GM23338 (cell line): ENCODE measurements around the gene EYA2. TPM values are rescaled to one million over a fixed set of nuclear protein-coding genes. Genes with fewer than 3 reads are reported as not detected.

Experiments used
- ATAC-seq: fragments of 200-7000 bp; cut with Tn5 transposase; 3 replicates; pipeline ENCODE4 v1.9.1; 2020
- DNase-seq: peaks from one replicate; pipeline ENCODE4 v3.0.0-alpha.2; 2015; ENCODE audit warnings: low spot score
- H2AFZ ChIP-seq: fragments of 200-600 bp; sonication (generic); 2 replicates; pipeline ENCODE4 v1.8.0; 2016; ENCODE audit warnings: antibody characterized with exemption, mild to moderate bottlenecking, moderate library complexity
- H3F3A ChIP-seq: fragments of 200-600 bp; sonication (generic); replicated peaks from 2 replicates; pipeline ENCODE4 v1.8.0; 2017; ENCODE audit warnings: antibody characterized with exemption, mixed run types, low read depth
- H3K27ac ChIP-seq: fragments of 200-600 bp; sonication (generic); 2 replicates; pipeline ENCODE4 v1.6.1; 2016; ENCODE audit warnings: low read depth
- H3K27me3 ChIP-seq: fragments of 200-600 bp; sonication (generic); 2 replicates; pipeline ENCODE4 v1.8.0; 2016; ENCODE audit warnings: mild to moderate bottlenecking, mixed run types, moderate library complexity; ENCODE audit not compliant: insufficient read depth
- H3K36me3 ChIP-seq: fragments of 200-600 bp; sonication (generic); 2 replicates; pipeline ENCODE4 v1.8.0; 2016; ENCODE audit warnings: mild to moderate bottlenecking; ENCODE audit not compliant: insufficient read depth
- H3K4me1 ChIP-seq: fragments of 200-600 bp; sonication (generic); 2 replicates; pipeline ENCODE4 v1.8.0; 2016; ENCODE audit warnings: mild to moderate bottlenecking, moderate library complexity; ENCODE audit not compliant: insufficient read depth
- H3K4me2 ChIP-seq: fragments of 200-600 bp; sonication (generic); 2 replicates; pipeline ENCODE4 v1.7.1; 2017; ENCODE audit warnings: mixed run types
- H3K4me3 ChIP-seq: fragments of 200-600 bp; sonication (generic); 2 replicates; pipeline ENCODE4 v1.6.1; 2016; ENCODE audit warnings: mixed run types
- H3K79me2 ChIP-seq: fragments of 200-600 bp; sonication (generic); replicated peaks from 2 replicates; pipeline ENCODE4 v1.8.0; 2017; ENCODE audit warnings: mild to moderate bottlenecking; ENCODE audit not compliant: insufficient read depth
- H3K9me2 ChIP-seq: fragments of 200-600 bp; sonication (generic); 2 replicates; pipeline ENCODE4 v1.8.0; 2017; ENCODE audit not compliant: insufficient read depth
- H4K20me1 ChIP-seq: fragments of 200-600 bp; sonication (generic); replicated peaks from 2 replicates; pipeline ENCODE4 v1.8.0; 2017; ENCODE audit warnings: mild to moderate bottlenecking; ENCODE audit not compliant: insufficient read depth
- H3K27ac Mint-ChIP-seq: 2 replicates; pipeline ENCODE4 v1.8.0; 2020; ENCODE audit warnings: inconsistent platforms, mild to moderate bottlenecking, moderate library complexity, mixed read lengths
- H3K27me3 Mint-ChIP-seq: 3 replicates; pipeline ENCODE4 v1.8.0; 2022; ENCODE audit warnings: low read depth, mild to moderate bottlenecking, moderate library complexity, mixed read lengths, inconsistent platforms; ENCODE audit not compliant: insufficient read depth, poor library complexity
- H3K36me3 Mint-ChIP-seq: 3 replicates; pipeline ENCODE4 v1.8.0; 2021; ENCODE audit warnings: low read depth, mild to moderate bottlenecking, inconsistent platforms, moderate library complexity, mixed read lengths
- H3K4me1 Mint-ChIP-seq: 3 replicates; pipeline ENCODE4 v1.8.0; 2020; ENCODE audit warnings: mild to moderate bottlenecking, inconsistent platforms, mixed read lengths
- H3K4me3 Mint-ChIP-seq: 3 replicates; pipeline ENCODE4 v1.8.0; 2021; ENCODE audit warnings: moderate library complexity, mild to moderate bottlenecking, inconsistent platforms, mixed read lengths
- H3K9me3 Mint-ChIP-seq: 3 replicates; pipeline ENCODE4 v1.8.0; 2020; ENCODE audit warnings: moderate library complexity, mild to moderate bottlenecking, inconsistent platforms, mixed read lengths
- CREB1 ChIP-seq: fragments of 250-450 bp; sonication (Bioruptor Pico); IDR thresholded peaks from 2 replicates; pipeline ENCODE4 v1.5.0; 2020; ENCODE audit warnings: low read depth, mild to moderate bottlenecking, moderate library complexity
- EZH2 ChIP-seq: fragments of 200-600 bp; sonication (generic); IDR thresholded peaks from one replicate; pipeline ENCODE4 v1.8.0; 2017; ENCODE audit warnings: antibody characterized with exemption, mild to moderate bottlenecking, low read depth; ENCODE audit not compliant: unreplicated experiment
- EZH2phosphoT487 ChIP-seq: fragments of 200-600 bp; sonication (generic); IDR thresholded peaks from one replicate; pipeline ENCODE4 v1.8.1; 2018; ENCODE audit warnings: antibody characterized with exemption; ENCODE audit not compliant: unreplicated experiment
- JUNB ChIP-seq: IDR thresholded peaks from one replicate; pipeline ENCODE4 v1.6.1; 2016; ENCODE audit warnings: antibody characterized with exemption; ENCODE audit not compliant: unreplicated experiment
- NANOG ChIP-seq: IDR thresholded peaks from 2 replicates; pipeline ENCODE4 v1.6.1; 2016; ENCODE audit warnings: antibody characterized with exemption, borderline replicate concordance
- POLR2AphosphoS5 ChIP-seq: IDR thresholded peaks from 2 replicates; pipeline ENCODE4 v1.6.1; 2016; ENCODE audit warnings: antibody characterized with exemption, low read depth
- STAT1 ChIP-seq: IDR thresholded peaks from one replicate; pipeline ENCODE4 v1.6.1; 2016; ENCODE audit warnings: antibody characterized with exemption; ENCODE audit not compliant: unreplicated experiment
- ZNF114 ChIP-seq: fragments of 250-450 bp; sonication (Bioruptor Pico); IDR thresholded peaks from 2 replicates; pipeline ENCODE4 v1.5.0; 2020; ENCODE audit warnings: mild to moderate bottlenecking, moderate library complexity
- ZNF331 ChIP-seq: fragments of 250-450 bp; sonication (Bioruptor Pico); IDR thresholded peaks from 2 replicates; pipeline ENCODE4 v1.5.0; 2020; ENCODE audit warnings: low read depth, mild to moderate bottlenecking, moderate library complexity
- polyA plus RNA-seq: library from polyadenylated mRNA; unstranded; fragments of >200 nt; fragmentation: Nextera tagmentation; extraction: Ambion mirVana; gene quantifications from 2 replicates; pipeline ENCODE4 v1.2.1, GENCODE V29; 2016
- total RNA-seq: library from RNA; depleted of rRNA; stranded (reverse); fragments of >200 nt; shearing (Covaris generic); gene quantifications from 2 replicates; pipeline ENCODE4 v1.2.3, GENCODE V29; 2014
- TF ChIP-seq, protein P1 (sequence below): fragments of 250-450 bp; sonication (Bioruptor Pico); IDR thresholded peaks from 2 replicates; pipeline ENCODE4 v1.5.0; 2020; ENCODE audit warnings: mild to moderate bottlenecking, moderate library complexity
- TF ChIP-seq, protein P2 (sequence below), 2 experiments: fragments of 200-600 bp in 1 of 2; sonication (generic) in 1 of 2; conservative IDR thresholded peaks; 2 replicates each; pipeline versions ENCODE4 v1.5.1 to v1.6.1; 2016 to 2017; ENCODE audit warnings: antibody characterized with exemption in 2 of 2, low read depth in 2 of 2, mild to moderate bottlenecking in 2 of 2, moderate library complexity in 1 of 2
- TF ChIP-seq, protein P3 (sequence below): IDR thresholded peaks from 2 replicates; pipeline ENCODE4 v1.6.1; 2016; ENCODE audit warnings: antibody characterized with exemption
- TF ChIP-seq, protein P4 (sequence below): IDR thresholded peaks from one replicate; pipeline ENCODE4 v1.6.1; 2018; ENCODE audit warnings: antibody characterized with exemption; ENCODE audit not compliant: unreplicated experiment

The EYA2 gene
- total and polyA plus RNA-seq, 2 experiments from 2014 or later: 0.50 to 0.56 TPM

DNA sequence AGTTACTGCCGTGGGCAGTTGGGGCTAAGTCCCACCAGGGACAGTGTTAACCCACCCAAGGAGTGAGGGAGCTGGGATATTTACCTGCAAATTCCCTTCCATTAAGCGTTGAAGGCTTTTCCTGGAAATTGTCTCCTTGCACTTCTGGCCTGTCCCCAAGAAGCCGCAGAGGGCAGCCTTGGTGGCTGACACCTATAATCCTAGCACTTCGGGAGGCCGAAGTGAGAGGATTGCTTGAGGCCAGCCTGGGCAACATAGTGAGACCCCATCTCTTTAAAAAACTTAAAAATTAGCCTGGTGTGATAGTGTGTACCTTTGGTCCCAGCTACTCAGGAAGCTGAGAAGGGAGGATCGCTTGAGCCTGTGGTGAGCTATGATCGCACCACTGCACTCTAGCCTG lies 204.4 kb downstream of the EYA2 start:
- TF ChIP-seq, protein P1, sequence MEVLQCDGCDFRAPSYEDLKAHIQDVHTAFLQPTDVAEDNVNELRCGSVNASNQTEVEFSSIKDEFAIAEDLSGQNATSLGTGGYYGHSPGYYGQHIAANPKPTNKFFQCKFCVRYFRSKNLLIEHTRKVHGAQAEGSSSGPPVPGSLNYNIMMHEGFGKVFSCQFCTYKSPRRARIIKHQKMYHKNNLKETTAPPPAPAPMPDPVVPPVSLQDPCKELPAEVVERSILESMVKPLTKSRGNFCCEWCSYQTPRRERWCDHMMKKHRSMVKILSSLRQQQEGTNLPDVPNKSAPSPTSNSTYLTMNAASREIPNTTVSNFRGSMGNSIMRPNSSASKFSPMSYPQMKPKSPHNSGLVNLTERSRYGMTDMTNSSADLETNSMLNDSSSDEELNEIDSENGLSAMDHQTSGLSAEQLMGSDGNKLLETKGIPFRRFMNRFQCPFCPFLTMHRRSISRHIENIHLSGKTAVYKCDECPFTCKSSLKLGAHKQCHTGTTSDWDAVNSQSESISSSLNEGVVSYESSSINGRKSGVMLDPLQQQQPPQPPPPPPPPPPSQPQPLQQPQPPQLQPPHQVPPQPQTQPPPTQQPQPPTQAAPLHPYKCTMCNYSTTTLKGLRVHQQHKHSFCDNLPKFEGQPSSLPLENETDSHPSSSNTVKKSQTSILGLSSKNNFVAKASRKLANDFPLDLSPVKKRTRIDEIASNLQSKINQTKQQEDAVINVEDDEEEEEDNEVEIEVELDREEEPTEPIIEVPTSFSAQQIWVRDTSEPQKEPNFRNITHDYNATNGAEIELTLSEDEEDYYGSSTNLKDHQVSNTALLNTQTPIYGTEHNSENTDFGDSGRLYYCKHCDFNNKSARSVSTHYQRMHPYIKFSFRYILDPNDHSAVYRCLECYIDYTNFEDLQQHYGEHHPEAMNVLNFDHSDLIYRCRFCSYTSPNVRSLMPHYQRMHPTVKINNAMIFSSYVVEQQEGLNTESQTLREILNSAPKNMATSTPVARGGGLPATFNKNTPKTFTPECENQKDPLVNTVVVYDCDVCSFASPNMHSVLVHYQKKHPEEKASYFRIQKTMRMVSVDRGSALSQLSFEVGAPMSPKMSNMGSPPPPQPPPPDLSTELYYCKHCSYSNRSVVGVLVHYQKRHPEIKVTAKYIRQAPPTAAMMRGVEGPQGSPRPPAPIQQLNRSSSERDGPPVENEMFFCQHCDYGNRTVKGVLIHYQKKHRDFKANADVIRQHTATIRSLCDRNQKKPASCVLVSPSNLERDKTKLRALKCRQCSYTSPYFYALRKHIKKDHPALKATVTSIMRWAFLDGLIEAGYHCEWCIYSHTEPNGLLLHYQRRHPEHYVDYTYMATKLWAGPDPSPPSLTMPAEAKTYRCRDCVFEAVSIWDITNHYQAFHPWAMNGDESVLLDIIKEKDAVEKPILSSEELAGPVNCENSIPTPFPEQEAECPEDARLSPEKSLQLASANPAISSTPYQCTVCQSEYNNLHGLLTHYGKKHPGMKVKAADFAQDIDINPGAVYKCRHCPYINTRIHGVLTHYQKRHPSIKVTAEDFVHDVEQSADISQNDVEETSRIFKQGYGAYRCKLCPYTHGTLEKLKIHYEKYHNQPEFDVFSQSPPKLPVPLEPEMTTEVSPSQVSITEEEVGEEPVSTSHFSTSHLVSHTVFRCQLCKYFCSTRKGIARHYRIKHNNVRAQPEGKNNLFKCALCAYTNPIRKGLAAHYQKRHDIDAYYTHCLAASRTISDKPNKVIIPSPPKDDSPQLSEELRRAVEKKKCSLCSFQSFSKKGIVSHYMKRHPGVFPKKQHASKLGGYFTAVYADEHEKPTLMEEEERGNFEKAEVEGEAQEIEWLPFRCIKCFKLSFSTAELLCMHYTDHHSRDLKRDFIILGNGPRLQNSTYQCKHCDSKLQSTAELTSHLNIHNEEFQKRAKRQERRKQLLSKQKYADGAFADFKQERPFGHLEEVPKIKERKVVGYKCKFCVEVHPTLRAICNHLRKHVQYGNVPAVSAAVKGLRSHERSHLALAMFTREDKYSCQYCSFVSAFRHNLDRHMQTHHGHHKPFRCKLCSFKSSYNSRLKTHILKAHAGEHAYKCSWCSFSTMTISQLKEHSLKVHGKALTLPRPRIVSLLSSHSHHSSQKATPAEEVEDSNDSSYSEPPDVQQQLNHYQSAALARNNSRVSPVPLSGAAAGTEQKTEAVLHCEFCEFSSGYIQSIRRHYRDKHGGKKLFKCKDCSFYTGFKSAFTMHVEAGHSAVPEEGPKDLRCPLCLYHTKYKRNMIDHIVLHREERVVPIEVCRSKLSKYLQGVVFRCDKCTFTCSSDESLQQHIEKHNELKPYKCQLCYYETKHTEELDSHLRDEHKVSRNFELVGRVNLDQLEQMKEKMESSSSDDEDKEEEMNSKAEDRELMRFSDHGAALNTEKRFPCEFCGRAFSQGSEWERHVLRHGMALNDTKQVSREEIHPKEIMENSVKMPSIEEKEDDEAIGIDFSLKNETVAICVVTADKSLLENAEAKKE (CRISPR knock-in tag): no peak
- TF ChIP-seq, protein P2, sequence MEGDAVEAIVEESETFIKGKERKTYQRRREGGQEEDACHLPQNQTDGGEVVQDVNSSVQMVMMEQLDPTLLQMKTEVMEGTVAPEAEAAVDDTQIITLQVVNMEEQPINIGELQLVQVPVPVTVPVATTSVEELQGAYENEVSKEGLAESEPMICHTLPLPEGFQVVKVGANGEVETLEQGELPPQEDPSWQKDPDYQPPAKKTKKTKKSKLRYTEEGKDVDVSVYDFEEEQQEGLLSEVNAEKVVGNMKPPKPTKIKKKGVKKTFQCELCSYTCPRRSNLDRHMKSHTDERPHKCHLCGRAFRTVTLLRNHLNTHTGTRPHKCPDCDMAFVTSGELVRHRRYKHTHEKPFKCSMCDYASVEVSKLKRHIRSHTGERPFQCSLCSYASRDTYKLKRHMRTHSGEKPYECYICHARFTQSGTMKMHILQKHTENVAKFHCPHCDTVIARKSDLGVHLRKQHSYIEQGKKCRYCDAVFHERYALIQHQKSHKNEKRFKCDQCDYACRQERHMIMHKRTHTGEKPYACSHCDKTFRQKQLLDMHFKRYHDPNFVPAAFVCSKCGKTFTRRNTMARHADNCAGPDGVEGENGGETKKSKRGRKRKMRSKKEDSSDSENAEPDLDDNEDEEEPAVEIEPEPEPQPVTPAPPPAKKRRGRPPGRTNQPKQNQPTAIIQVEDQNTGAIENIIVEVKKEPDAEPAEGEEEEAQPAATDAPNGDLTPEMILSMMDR (conservative IDR thresholded peaks at IDR 0.05; ENCODE audit: low read depth in 2 of 2): no peak
- TF ChIP-seq EZH2phosphoT487: no peak
- no peak for TF ChIP-seq CREB1
- TF ChIP-seq ZNF114: no peak
- TF ChIP-seq STAT1: no peak
- no peak for TF ChIP-seq JUNB
- no peak for TF ChIP-seq ZNF331 (CRISPR knock-in tag)
- TF ChIP-seq, protein P3, sequence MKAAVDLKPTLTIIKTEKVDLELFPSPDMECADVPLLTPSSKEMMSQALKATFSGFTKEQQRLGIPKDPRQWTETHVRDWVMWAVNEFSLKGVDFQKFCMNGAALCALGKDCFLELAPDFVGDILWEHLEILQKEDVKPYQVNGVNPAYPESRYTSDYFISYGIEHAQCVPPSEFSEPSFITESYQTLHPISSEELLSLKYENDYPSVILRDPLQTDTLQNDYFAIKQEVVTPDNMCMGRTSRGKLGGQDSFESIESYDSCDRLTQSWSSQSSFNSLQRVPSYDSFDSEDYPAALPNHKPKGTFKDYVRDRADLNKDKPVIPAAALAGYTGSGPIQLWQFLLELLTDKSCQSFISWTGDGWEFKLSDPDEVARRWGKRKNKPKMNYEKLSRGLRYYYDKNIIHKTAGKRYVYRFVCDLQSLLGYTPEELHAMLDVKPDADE: no peak
- TF ChIP-seq EZH2: no peak
- TF ChIP-seq, protein P4, sequence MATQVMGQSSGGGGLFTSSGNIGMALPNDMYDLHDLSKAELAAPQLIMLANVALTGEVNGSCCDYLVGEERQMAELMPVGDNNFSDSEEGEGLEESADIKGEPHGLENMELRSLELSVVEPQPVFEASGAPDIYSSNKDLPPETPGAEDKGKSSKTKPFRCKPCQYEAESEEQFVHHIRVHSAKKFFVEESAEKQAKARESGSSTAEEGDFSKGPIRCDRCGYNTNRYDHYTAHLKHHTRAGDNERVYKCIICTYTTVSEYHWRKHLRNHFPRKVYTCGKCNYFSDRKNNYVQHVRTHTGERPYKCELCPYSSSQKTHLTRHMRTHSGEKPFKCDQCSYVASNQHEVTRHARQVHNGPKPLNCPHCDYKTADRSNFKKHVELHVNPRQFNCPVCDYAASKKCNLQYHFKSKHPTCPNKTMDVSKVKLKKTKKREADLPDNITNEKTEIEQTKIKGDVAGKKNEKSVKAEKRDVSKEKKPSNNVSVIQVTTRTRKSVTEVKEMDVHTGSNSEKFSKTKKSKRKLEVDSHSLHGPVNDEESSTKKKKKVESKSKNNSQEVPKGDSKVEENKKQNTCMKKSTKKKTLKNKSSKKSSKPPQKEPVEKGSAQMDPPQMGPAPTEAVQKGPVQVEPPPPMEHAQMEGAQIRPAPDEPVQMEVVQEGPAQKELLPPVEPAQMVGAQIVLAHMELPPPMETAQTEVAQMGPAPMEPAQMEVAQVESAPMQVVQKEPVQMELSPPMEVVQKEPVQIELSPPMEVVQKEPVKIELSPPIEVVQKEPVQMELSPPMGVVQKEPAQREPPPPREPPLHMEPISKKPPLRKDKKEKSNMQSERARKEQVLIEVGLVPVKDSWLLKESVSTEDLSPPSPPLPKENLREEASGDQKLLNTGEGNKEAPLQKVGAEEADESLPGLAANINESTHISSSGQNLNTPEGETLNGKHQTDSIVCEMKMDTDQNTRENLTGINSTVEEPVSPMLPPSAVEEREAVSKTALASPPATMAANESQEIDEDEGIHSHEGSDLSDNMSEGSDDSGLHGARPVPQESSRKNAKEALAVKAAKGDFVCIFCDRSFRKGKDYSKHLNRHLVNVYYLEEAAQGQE: no peak
- TF ChIP-seq NANOG: no peak
- TF ChIP-seq POLR2AphosphoS5: no peak
- Mint-ChIP-seq H3K27ac (no peak overlapping the region), H3K36me3 (no peaks in the 10 kb centered on the region), H3K9me3 (peaks cover 8% of the 10 kb centered on the region; the same call in 1 of the 3 replicates), H3K4me1 (no peaks in the 10 kb centered on the region), H3K4me3 (no peak overlapping the region), H3K27me3 (no peaks in the 10 kb centered on the region)
- no peaks in the 10 kb centered on the region for H3K9me2 ChIP-seq
- no peaks in the 10 kb centered on the region for H4K20me1 ChIP-seq
- DNase-seq (no peak), ATAC-seq (no peak)
- H3K4me2 ChIP-seq: no peak overlapping the region
- H2AFZ ChIP-seq: no peak overlapping the region
- H3K36me3 ChIP-seq: no peaks in the 10 kb centered on the region
- H3K79me2 ChIP-seq: no peaks in the 10 kb centered on the region
- no peaks in the 10 kb centered on the region for H3F3A ChIP-seq
- H3K4me3 ChIP-seq: no peak overlapping the region
- no peaks in the 10 kb centered on the region for H3K27me3 ChIP-seq
- no peaks in the 10 kb centered on the region for H3K4me1 ChIP-seq
- H3K27ac ChIP-seq: no peak overlapping the region
